ENCODE results near the gene TRIM41.
"Not testable (repeated sequence)": the region's sequence is repeated elsewhere in the genome, so short reads cannot be mapped to it uniquely, and the experiment has no call there.

The TRIM41 gene

DNA sequence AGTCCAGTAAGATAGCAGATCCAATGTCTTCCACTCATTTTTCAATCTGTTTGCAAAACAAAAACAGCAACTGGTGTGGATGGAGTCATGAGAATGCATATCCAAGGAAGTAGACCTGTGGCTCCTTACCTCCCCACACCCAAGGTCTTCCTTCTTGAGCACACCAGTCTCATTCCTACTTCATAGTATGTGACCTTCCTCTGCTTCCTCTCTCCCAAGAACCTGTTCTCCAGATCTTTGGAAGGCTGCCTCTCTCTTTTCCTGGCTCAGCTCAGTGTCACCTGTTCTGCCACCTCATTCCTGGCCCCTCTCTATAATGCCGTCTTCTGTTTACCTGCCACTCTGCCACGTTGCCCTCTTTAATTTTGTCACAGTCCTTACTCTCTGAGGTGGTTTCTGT, 10.1 kb upstream of the TRIM41 start:
- no peak for TF ChIP-seq CTCF (IDR thresholded peaks at IDR 0.05; ENCODE audit: low read depth, low read length, missing control alignments)
- H3K4me3 ChIP-seq (ENCODE audit: low read depth, low read length), result no peak overlapping the region
- in situ Hi-C loops (cut with HindIII; ENCODE audit: low sequenced_read_pairs), result no loop called here
- no peak for DNase-seq (ENCODE audit: low read depth)

GRCh38 chr5:181214249-181214648, 8.8 kb upstream of the TRIM41 start:
- DNase-seq (ENCODE audit: low read depth), result not testable (repeated sequence)

GRCh38 chr5:181215997-181216989, 6.8 kb upstream of the TRIM41 start:
- H3K4me3 ChIP-seq (ENCODE audit: low read depth, low read length), result peak overlapping the region; percentile 42
- no peak for TF ChIP-seq CTCF (IDR thresholded peaks at IDR 0.05; ENCODE audit: low read depth, low read length, missing control alignments)
- no peak for DNase-seq (ENCODE audit: low read depth)
- in situ Hi-C loops (cut with HindIII; ENCODE audit: low sequenced_read_pairs), result no loop called here

More at GRCh38 chr5:181214249-181214648, 8.8 kb upstream of the TRIM41 start:
- H3K4me3 ChIP-seq (ENCODE audit: low read depth, low read length); in situ Hi-C loops (cut with HindIII; ENCODE audit: low sequenced_read_pairs): not testable (repeated sequence)

DNA sequence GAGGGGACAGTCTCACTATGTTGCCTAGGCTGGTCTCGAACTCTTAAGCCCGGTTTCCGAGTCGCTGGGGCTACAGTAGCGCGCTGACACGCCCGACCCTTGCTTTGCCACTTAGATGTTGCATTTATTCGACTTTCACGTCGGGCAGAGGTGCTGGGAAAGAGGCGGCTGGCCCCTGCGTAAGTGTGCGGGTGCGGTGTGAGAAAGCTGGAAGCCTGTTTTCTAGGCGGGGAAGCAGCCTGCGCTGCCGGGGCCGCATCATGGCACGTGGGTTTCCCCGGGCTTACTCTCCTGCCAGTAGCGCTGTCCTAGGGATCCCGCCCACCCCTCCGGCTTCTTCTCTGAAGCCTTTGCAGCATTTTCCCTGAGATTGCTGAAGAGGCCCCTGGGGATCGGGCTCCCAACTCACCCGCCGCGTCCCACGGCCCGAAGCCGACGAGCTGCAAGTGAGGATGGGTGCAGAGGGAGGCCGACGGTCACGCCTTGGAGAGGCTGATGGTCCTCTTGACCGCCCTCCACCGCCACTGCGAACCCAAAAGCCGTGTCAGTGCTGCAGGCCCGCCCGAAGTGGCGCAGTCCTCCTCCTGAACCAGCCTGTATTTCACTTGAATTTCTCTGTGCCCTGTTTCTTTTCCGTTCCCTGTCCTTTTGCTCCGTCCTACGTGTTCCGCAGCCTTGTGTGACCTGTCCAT, 5.8 kb upstream of the TRIM41 start:
- in situ Hi-C loops (cut with HindIII; ENCODE audit: low sequenced_read_pairs), result no loop called here
- peak; percentile 14 for TF ChIP-seq CTCF (IDR thresholded peaks at IDR 0.05; ENCODE audit: low read depth, low read length, missing control alignments)
- H3K4me3 ChIP-seq (ENCODE audit: low read depth, low read length), result peak overlapping the region; percentile 42
- no peak for DNase-seq (ENCODE audit: low read depth)

GRCh38 chr5:181217803-181218062, 5.3 kb upstream of the TRIM41 start:
- in situ Hi-C loops (cut with HindIII; ENCODE audit: low sequenced_read_pairs), result no loop called here
- H3K4me3 ChIP-seq (ENCODE audit: low read depth, low read length), result peak overlapping the region; percentile 42
- no peak for TF ChIP-seq CTCF (IDR thresholded peaks at IDR 0.05; ENCODE audit: low read depth, low read length, missing control alignments)
- no peak for DNase-seq (ENCODE audit: low read depth)

- peak overlapping the region; percentile 34 for H3K4me3 ChIP-seq (ENCODE audit: low read depth, low read length)
- in situ Hi-C loops (cut with HindIII; ENCODE audit: low sequenced_read_pairs), result no loop called here
- no peak for DNase-seq (ENCODE audit: low read depth)
- TF ChIP-seq CTCF (IDR thresholded peaks at IDR 0.05; ENCODE audit: low read depth, low read length, missing control alignments), result no peak
Measured at GRCh38 chr5:181218795-181219124, 4.3 kb upstream of the TRIM41 start.

Measured in astrocyte of the cerebellum (primary cell).